C4-2B (cell line): ENCODE results near the gene SLC17A4.

Experiments
- CTCF ChIP-seq: fragments of 450-650 bp; conservative IDR thresholded peaks from 2 replicates; pipeline ENCODE4 v1.5.1; 2017; ENCODE audit warnings: mild to moderate bottlenecking
- ZFX ChIP-seq: fragments of 450-650 bp; IDR thresholded peaks from 2 replicates; pipeline ENCODE4 v1.6.1; 2017

DNA sequence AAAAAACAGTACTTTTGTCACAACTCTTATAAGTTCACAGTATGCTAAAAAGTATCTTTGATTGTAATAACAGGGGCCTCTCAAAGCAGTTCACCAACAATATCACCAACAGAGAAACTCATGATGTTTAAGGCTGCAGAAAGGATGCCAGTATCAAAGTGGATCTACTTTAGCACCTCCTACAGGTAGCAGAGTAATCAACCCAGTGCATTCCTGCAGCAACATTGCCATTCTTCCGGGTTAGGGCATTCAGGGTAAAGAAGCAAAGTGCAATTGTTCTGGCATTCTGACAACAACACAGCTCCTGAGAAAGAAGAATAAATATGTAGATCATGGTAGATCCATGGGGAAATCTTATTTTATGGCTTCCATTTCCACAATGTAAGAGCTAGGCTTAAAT lies 7.6 kb upstream of the SLC17A4 start:
- TF ChIP-seq CTCF: peak; percentile 25
- TF ChIP-seq ZFX: no peak
